Measurements from ENCODE around the gene GJC1.
"Not testable (repeated sequence)": the region's sequence is repeated elsewhere in the genome, so short reads cannot be mapped to it uniquely, and the experiment has no call there.

Gene GJC1

DNA sequence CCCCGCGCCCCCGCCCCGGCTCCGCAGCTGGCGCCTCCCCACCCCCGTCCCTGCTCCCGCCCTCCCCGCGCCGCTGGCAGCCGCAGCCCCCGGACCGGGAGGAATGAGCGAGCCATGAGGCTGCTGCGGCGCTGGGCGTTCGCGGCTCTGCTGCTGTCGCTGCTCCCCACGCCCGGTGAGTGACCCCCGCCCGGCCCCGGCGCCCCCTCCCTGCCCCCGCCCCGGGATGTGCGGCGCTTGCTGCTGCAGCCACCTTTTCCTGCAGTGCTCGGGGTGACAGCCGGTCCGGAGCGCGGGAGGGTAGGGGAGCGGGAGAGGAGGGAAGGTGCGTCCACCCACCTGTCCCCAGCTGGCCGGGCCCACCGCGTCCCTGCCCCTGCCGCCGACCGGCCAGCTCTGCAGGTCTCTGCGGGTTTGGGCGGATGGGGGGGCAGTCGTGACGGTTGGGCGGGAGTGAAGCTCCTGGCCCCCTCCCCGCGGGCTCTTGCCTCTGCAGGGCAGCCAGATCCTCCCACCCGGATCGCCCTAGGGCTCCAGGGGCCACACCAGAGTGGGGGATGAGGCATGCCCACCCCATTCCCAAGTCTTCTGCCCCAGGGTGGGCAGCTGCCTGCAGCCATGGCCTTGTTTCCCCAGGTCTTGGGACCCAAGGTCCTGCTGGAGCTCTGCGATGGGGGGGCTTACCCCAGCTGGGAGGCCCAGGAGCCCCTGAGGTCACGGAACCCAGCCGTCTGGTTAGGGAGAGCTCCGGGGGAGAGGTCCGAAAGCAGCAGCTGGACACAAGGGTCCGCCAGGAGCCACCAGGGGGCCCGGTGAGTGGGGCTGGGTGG is 70.8 kb downstream of the GJC1 start:
- DNase-seq (ENCODE audit: low spot score), result no peak

DNA sequence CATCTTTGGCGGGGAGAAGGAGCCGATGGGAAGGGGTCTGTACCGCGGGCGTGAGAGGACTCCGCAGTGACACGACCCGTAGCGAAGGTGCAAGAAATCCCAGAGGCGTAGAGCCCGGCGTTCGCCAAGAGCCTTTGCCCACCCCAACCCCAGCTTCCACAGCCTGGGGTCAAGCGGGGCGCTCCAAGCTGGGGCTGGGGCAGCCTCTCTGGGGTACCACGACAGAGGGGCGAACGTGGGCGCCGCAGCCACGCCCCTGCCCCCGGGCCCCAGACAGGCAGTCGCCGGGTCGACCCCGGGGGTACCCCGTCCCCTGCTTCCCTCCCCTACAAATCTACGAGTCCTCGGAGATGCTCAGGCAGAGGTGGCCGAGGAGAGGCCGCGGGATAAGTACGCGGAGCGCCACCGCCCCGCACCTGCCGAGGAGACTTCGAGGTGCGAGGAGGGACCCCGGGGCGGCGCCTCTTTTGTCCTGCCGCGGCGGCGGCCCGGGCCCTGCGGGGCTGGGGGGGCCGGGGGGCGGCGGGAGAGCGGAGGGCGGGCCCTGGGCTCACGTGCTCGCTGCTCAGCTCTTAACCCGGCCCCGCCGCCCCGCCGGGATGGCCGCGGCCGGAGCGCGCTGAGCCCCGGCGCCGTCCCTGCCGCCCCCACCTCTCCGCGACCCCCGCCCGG is 71.5 kb downstream of the GJC1 start, which contains the start of gene ADAM11:
Gene ADAM11 (plus strand): TSS at position 575 of the 672 bp plus-strand sequence. CDS start 212 bp downstream, outside the sequence.
- DNase-seq (ENCODE audit: low spot score), result no peak

DNA sequence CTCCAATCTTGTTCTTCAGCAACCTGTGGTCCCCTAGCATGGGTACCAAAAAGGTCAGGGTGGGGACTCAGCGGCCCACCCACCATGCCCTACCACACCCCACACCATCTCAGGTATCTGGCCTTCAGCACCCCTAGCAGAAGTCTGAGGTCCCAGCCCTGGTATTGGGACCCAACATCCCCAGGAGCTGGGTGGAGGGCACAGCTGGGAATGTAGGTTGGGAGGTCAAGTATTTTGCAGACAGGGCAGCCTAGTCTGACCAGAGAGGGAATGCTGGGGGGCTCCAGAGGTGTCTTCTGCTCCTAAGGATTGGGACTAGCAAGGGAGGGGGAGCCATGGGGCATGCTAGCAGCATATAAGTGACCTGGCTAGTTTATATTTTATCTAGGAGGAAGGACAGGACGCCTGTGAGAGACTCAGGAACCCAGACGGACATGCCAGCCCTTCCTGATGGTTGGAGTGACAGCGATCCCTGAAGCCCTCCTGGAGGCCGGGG is 72.1 kb downstream of the GJC1 start:
- no peak for DNase-seq (ENCODE audit: low spot score)

DNA sequence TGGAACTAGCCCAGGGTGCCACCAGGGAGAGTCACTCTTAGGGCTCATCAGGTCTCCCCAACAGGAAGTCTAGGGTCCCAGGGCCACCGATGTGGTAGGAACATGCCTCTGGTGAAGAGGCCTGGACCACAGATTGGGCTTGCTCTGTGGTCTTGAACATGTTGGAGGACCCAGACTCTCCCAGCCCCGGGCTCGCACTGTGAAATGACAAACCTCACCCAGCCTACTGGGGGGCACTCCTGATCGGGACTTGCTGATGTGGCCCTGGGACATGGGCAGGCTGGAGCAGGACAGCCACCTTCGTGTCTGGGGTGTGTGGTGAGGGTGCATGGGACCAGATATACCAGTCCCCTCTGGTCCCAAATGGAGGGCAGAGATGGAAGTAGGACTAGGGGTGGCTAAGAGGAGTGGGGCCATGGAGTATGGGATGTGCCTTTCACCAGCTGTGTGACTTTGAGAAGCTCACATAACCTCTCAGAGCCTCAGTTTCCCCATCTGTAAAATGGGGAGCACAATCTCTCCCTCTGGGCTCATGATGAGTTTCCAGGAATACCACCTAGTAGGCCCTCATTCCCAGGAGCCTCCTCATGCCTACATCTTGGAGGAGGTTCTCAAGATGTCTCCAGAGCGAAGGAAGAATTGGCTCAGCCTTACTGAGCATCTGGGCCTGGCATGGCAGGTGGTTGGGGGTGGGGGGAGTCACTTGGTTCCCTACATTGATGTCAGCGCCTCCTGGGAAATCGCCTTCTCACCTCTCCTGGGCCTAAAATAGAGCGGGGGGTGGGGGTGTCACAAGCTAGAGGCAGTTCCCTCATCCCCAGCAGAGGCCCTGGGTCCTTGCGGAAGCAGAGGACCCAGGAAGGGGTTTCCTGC is 72.8 kb downstream of the GJC1 start:
- DNase-seq (ENCODE audit: low spot score), result no peak

DNA sequence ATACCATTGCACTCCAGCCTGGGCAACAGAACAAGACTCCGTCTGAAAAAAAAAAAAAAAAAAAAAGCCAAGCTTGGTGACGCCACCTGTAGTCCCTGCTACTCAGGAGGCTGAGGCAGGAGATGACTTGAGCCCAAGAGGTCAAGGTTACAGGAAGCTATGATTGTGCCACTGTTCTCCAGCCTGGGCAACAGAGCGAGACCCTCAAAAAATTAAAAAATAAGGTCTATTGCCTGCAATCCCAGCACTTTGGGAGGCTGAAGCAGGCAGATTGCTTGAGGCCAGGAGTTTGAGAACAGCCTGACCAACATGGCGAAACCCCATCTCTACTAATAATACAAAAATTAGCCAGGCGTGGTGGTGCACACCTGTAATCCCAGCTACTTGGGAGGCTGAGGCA is 74.9 kb downstream of the GJC1 start:
- DNase-seq (ENCODE audit: low spot score), result not testable (repeated sequence)

DNA sequence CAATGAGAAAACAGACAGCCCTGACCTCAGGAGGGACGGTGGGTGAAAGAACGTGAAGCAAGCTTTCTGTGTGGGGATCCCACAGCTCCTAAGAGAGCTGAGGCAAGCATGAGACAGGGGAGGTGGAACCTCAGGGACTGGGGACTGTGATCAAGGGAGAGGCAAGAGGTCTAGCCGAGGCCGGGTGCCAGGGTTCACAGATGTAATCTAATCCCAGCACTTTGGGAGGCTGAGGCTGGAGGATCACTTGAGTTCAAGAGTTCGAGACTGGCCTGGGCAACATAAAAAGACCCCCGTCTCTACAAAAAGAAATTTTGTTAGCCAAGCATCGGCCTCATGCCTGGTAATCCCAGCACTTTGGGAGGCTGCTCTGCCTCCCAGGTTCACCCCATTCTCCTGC is 75.8 kb downstream of the GJC1 start:
- DNase-seq (ENCODE audit: low spot score), result no peak

DNA sequence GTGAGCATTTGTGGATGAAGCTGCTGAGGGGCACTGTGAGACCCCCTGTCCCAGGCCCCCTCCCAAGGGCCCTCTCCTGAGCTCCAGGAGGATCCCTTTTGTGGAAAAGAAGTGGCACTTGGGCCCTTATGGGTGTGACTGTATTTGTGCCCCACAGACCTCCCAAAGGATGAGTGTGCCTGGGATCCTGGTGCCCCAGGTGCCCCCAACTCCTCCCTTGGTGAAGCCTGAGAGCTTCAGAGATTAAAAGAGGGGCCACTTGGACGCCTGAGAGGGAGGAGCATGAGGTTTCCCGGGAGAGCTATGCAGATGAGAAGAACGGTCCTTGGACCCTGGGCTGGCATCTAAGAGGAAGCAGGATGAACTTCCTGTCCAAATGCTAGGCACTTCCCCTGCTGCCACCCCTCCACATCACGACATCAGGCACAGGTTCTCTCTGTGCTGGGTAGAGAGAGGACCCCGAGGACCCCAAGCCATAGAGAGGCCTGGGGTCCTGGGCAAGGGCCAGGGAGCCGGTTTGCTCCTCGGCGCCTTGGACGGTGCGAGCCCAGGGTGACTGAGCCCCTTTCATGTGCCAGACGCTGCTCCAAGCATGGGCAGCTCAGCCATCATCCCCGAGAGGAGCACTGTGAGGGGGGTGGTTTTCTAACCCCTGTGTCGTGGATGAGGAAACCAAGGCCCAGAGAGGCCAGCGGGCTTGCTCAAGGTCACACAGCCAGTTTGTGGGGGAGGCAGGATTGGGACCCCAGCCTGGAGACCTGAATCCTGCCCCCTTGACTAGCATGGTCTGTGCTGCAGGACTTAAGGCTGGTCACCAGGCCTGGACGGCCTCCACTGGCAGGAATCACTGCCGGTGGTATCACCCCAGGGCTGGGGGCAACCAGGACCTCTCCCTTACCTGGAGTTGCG is 76.9 kb downstream of the GJC1 start:
- no peak for DNase-seq (ENCODE audit: low spot score)

DNA sequence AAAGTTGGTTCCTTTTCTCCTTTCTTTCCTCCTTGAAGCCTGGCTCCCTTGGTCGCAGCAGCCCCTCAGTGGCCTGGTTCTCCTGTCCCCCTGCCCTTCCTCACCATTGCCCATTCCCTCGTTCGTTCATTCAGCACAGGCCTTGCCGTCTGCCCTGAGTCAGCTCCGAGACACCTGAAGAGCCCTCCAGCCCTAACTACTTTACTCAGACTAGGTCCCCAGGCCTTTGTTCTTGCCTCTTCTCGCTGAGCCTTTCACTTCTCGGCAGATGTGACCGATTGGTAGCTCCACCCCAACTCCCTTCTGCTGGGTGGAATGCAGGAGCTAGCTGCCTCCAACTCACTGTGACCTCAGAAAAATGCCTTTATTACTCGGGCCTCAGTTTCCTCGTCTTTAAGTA is 78.3 kb downstream of the GJC1 start:
- DNase-seq (ENCODE audit: low spot score), result no peak

DNA sequence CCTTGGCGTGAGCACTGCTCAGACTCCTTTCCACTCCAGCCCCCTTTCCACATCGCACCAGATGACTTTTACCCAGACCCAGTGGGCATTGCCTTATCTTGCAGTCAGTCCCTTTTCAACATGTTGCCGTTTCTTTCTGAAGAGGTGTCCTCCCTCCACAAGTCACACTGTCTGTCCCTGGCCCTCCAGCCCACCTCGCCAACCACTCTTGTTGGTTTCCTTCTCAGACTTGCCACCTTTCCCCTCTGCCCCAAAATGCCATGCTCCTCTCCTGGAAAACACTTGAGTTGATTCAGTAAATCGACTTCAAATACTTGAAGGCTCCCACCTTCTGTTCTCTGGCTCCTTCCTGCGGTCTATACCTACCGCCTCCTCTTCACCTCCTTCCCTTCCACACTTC is 78.8 kb downstream of the GJC1 start:
- DNase-seq (ENCODE audit: low spot score), result no peak

DNA sequence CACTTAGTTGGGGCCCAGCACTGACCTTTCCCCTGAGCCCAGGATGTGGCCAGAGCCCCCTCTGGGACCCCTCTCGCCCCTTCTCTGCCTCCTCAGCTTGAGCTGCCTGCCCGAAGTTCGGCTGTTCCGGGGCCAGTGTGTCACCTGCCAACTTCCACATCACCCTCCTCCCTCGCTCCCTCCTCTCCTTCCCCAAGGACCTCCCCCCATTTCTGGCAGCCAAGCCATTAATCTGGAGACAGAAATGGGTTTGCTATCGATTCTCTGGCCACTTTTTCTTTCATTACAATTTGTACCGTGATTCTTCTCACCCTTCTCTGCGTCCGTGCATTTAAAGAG is 80.1 kb downstream of the GJC1 start:
- DNase-seq (ENCODE audit: low spot score), result no peak

DNA sequence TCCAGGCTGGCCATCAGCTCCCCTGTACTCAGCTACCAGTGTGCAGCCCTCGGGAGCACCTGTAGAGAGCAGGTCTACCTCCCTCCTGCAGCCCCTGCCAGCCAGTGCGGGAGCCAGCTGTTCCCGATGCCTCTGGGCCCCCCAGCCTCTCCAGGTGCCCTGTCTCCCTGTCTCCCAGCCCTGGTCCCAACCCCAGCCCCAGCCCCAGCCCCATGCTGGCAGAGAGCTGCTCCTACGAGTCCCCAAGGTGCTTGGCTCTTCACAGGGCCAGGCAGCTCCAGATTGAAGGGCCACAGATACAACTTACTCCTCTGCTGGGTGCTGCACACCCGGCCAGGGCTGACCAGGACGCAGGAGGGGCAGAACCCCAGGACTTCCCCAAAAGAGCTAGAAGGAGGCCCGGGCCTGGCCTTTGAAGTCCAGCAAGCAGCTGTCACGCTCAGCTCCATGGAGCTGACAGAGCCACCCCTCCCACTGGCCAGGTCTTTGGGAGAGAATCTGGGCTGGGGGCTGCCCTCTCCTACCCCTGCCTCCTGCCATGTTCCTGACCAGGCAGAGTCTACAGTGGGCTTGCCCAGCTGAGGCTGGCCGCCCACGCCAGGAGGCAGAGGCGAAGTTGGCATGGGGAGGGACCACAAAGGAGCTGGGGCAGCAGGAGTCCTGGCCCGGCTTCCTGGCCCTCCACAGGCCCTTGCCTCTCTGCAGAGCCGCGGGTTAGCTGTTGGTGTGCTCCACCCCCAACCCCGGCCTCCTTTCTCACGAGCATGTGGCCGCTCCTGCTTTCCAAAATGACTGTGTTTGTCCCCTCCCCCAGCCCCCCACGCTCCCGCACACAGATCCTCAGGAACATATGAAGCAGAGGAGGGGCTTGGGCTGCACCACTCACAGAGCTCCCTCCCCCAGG is 80.8 kb downstream of the GJC1 start:
- no peak for DNase-seq (ENCODE audit: low spot score)
